NCI-H510A (cell line): ENCODE data around the gene HDAC4.

Source experiments
- DNase-seq: peaks from one replicate; lab custom pipeline; 2025; lab: John Stamatoyannopoulos, UW

HDAC4 gene

GRCh38 chr2:239265681-239266433, 135.0 kb downstream of the HDAC4 start:
- DNase-seq, result no peak

GRCh38 chr2:239264838-239265651, 135.8 kb downstream of the HDAC4 start:
- DNase-seq, result no peak

- no peak for DNase-seq
These were observed 136.4 kb downstream of the HDAC4 start for GRCh38 chr2:239264492-239264837.

GRCh38 chr2:239263669-239264491, 136.9 kb downstream of the HDAC4 start:
- DNase-seq, result no peak

DNA sequence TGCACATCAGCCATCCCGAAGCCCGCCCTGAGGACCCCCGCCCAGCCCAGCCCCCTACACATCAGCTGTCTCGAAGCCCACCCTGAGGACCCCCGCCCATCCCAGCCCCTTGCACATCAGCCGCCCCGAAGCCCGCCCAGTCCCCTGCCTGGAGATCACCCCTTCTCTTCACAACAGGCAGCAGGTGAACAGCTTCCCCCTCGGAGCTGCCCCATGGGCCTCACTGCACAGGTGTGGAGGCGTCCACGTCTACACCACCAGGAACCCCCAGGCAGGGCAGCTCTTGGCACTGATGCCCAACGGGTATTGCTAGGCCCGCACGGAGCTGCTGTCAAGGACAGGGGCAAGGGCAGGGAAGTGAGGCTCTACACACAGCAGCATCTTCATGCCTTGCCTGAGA, 137.6 kb downstream of the HDAC4 start:
- DNase-seq, result no peak

GRCh38 chr2:239262484-239263230, 138.2 kb downstream of the HDAC4 start:
- DNase-seq, result no peak

DNA sequence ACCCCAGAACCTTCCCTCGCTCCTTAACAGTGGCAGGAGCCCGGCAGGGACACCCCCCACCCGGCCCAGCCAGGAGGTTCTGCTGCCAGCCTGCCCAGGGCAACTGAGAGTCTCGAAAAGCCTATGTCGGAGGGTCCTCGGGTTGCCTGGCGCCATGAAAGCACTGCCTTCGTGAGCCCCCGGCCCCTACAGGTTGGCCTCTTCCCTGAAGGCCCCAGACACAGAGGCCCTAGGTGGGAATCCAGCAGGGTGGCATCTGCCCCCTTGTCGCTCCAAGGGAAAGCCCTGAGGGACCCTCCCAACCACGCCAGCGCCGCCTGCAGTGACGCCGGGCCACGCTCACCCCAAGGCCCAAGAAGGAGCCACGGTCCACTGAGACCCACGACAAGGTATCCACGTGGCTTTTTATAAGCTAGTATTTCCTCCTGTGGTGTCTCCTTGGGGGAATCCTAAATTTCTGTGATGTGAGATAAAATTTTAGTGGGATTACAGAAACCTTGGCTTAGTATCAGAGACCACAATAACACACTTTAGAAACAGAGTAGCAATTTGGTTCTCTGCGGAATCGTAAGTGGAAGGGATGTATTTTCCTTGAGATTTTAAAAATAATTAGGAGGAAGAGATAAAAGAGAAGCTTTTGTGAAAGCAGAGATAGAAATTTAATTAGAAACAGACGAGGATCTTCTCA, 138.9 kb downstream of the HDAC4 start:
- DNase-seq, result no peak

DNA sequence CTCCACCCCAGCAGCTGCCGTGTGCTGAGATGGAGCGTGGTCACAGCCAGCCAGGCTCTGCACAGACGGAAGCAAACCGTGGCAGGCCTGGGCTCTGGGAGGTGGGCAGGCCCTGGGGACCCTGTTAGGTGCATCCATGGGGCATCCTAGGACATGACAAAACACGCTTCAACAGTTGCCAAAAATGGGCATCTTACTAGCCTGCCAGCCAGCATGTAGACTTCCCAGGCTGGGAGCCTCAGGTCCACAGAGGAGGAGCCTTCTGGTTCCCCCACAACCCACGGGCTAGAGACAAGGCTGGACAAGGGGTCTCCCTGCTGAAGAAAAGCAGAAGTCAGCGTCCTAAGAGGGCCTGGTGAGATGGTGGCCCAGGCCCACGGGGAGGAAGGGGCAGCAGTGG, 139.5 kb downstream of the HDAC4 start:
- DNase-seq, result no peak

DNA sequence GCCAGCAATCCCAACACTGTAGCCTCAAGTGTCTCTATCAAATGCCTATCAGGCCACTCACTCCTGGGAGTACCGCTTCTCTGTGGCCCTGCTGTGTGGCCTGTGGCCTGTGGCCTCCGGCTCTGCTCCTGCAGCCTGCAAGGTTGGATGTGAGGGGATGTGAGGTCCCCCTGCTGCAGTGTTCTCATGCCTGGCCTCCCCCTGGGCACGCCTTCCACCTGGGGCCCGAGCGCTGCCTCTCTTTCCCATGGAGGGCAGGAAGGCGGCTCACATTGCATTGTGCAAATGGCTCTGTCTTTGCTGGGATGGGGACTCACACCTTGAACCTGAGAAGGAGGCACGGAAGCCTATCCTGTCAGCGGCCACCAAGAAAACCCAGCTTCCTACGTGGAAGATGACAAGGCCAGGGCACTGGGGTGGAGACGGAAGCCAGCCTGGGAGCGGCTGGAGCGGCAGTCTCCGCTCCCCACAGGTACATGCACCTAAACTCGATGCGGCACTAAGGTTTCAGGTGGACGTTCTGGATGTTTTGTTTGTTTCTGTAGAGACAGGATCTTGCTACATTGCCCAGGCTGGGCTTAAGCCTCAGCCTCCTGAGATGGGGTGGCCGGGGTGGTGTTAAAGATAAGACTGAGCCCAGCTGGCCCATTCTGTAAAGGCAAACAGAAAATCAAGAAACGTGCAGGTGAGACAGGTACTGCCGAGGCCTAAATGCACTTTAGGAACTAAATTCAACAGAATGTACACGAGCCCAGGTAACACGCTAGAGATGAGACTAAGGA, 140.1 kb downstream of the HDAC4 start:
- DNase-seq, result no peak

GRCh38 chr2:239259603-239260298, 141.1 kb downstream of the HDAC4 start:
- no peak for DNase-seq

- DNase-seq, result no peak
These were observed 141.6 kb downstream of the HDAC4 start for GRCh38 chr2:239259173-239259572.

- no peak for DNase-seq
These were observed 142.6 kb downstream of the HDAC4 start for GRCh38 chr2:239258248-239258647.

DNA sequence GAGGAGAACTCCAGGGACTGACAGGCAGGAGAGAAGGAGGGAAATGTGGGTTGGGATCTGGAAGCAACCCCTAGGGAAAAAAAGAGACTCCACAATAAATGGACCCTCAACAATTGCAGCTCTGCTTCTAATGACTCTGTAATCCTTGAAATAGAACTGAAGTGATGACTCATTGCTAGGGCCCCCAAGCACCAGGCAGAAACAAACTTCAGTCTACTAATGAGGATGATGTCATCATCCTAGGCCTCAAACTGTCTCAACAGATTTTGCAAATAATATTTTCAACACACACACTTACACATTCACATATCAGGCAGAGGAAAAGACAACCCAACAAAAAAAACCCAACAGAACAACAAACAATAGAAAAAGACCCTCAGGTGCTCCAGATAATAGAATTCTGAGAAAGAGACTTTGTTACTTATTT, 143.3 kb downstream of the HDAC4 start:
- no peak for DNase-seq

DNA sequence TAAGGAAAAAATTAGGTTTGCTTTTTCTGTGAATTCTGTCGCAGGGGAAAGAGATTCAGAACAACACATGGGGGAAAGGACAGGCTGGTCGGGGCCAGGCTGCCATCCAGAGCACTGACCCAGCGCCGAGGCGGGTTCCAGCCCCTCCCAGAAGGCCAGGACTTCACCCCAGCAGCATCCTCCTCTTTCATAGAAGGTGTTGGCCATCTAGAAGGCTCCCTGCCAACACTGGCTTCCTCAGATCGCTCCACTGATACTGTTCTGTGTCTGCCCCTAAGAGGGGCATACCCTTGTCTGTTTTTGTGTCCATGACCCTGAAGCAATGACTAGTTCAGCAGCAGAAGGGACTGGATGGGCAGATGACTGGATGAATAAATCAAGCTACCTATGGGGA, 144.5 kb downstream of the HDAC4 start:
- DNase-seq, result no peak

- no peak for DNase-seq
These were observed 145.0 kb downstream of the HDAC4 start for GRCh38 chr2:239255628-239256349.

- no peak for DNase-seq
These were observed 145.6 kb downstream of the HDAC4 start for GRCh38 chr2:239255218-239255617.

DNA sequence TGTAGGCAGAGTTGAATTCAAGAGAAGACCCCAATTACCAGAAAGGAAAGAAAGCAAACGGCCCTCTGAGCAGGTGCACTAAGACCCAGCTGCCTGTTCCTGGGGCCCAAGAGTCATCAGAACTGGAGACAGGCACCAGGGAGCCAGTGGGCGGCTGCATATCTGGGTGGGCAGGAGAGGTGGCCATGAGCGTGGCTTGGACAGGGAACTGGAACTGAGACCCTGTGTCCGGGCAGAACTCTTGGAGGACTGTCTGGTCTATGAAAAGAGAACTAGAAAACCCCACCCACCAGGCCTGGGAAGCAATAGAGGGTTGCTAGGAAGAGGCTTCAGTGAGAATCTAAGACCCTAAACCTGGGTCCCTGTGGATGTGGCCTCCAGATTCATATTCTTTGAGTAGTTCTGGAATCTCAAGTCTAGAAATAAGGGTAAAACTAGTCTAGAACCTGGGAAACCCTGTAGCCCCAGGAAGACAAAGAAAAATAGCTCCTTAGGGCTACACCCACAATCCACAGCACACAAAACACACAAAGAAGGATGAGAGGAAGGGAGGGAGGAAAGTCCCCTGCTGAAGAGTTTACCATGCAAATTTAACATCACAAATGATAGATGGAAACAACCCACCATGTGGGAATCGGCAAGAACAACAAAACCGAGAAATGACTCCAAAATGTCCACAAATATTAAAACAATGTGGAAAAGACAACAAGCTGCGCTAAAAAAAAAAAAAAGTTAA, 147.0 kb downstream of the HDAC4 start:
- DNase-seq, result no peak

GRCh38 chr2:239253264-239253663, 147.6 kb downstream of the HDAC4 start:
- no peak for DNase-seq
